GF-D8 (cell line): Measurements from ENCODE around the gene LRRC39.
"Not testable (repeated sequence)": the region's sequence is repeated elsewhere in the genome, so short reads cannot be mapped to it uniquely, and the experiment has no call there.

ENCODE experiments used
- DNase-seq: peaks from one replicate; lab custom pipeline; 2025; lab: John Stamatoyannopoulos, UW

LRRC39 gene

GRCh38 chr1:100178091-100178490 is at the start of gene LRRC39:
LRRC39 (minus strand) TSS chr1:100178256; CDS start chr1:100168516, 9,740 bp downstream.
- DNase-seq: no peak

GRCh38 chr1:100222428-100222827 is 44.4 kb upstream of the LRRC39 start:
- no peak for DNase-seq

GRCh38 chr1:100219883-100220282 is 41.8 kb upstream of the LRRC39 start:
- DNase-seq: no peak

- DNase-seq: no peak
These were observed 41.4 kb upstream of the LRRC39 start for GRCh38 chr1:100219457-100219856.

- no peak for DNase-seq
These were observed 39.8 kb upstream of the LRRC39 start for GRCh38 chr1:100217834-100218233.

- DNase-seq: no peak
These were observed 37.0 kb upstream of the LRRC39 start for GRCh38 chr1:100215101-100215500.

- no peak for DNase-seq
These were observed 35.1 kb upstream of the LRRC39 start for GRCh38 chr1:100213141-100213540.

- no peak for DNase-seq
These were observed 28.2 kb upstream of the LRRC39 start for GRCh38 chr1:100206301-100206700.

- not testable (repeated sequence) for DNase-seq
These were observed 27.5 kb upstream of the LRRC39 start for GRCh38 chr1:100205593-100205992.

GRCh38 chr1:100205103-100205502 is 27.0 kb upstream of the LRRC39 start:
- DNase-seq: not testable (repeated sequence)

GRCh38 chr1:100202703-100203102 is 24.6 kb upstream of the LRRC39 start:
- DNase-seq: not testable (repeated sequence)

GRCh38 chr1:100200060-100200459 is 22.0 kb upstream of the LRRC39 start:
- not testable (repeated sequence) for DNase-seq

GRCh38 chr1:100198596-100198995 is 20.5 kb upstream of the LRRC39 start:
- no peak for DNase-seq

- peak; percentile 53 for DNase-seq
These were observed 10.6 kb upstream of the LRRC39 start for GRCh38 chr1:100188617-100189016.

GRCh38 chr1:100187912-100188311 is 9.9 kb upstream of the LRRC39 start:
- peak; percentile 54 for DNase-seq

GRCh38 chr1:100184536-100184935 is 6.5 kb upstream of the LRRC39 start:
- peak; percentile 88 for DNase-seq

GRCh38 chr1:100183370-100183769 is 5.3 kb upstream of the LRRC39 start:
- DNase-seq: no peak

GRCh38 chr1:100177295-100178041 is 588 bp downstream of the LRRC39 start:
- no peak for DNase-seq

- DNase-seq: no peak
These were observed 10.0 kb downstream of the LRRC39 start for GRCh38 chr1:100168051-100168450.

- no peak for DNase-seq
These were observed 13.4 kb downstream of the LRRC39 start for GRCh38 chr1:100164702-100165101.

GRCh38 chr1:100164216-100164615 is 13.8 kb downstream of the LRRC39 start:
- DNase-seq: no peak

GRCh38 chr1:100162881-100163280 is 15.2 kb downstream of the LRRC39 start:
- DNase-seq: no peak

- no peak for DNase-seq
These were observed 25.8 kb downstream of the LRRC39 start for GRCh38 chr1:100152271-100152670.

- DNase-seq: no peak
These were observed 26.4 kb downstream of the LRRC39 start for GRCh38 chr1:100151679-100152078.
